Neural progenitor cell (in vitro differentiated cells): ENCODE results near the gene SP140L. TPM values are rescaled to one million over a fixed set of nuclear protein-coding genes. Genes with fewer than 3 reads are reported as not detected.

Experiments
- DNase-seq: peaks from one replicate; pipeline ENCODE4 v3.0.0-alpha.2; 2016; ENCODE audit warnings: low spot score
- H2AFZ ChIP-seq: fragments of 200-600 bp; sonication (generic); replicated peaks from 2 replicates; pipeline ENCODE4 v1.6.1; 2016; ENCODE audit warnings: antibody characterized with exemption
- H3F3A ChIP-seq: fragments of 200-600 bp; sonication (generic); 2 replicates; pipeline ENCODE4 v1.6.1; 2016; ENCODE audit warnings: antibody characterized with exemption, low read depth
- H3K27ac ChIP-seq: fragments of 200-600 bp; sonication (generic); 2 replicates; pipeline ENCODE4 v1.5.1; 2016; ENCODE audit warnings: mild to moderate bottlenecking
- H3K27me3 ChIP-seq: fragments of 200-600 bp; sonication (generic); 2 replicates; pipeline ENCODE4 v1.6.1; 2016; ENCODE audit warnings: mild to moderate bottlenecking, moderate library complexity
- H3K36me3 ChIP-seq: fragments of 200-600 bp; sonication (generic); 2 replicates; pipeline ENCODE4 v1.5.1; 2016
- H3K4me1 ChIP-seq: fragments of 200-600 bp; sonication (generic); 2 replicates; pipeline ENCODE4 v1.6.1; 2016; ENCODE audit warnings: mixed run types
- H3K4me2 ChIP-seq: fragments of 200-600 bp; sonication (generic); 2 replicates; pipeline ENCODE4 v1.6.1; 2016
- H3K4me3 ChIP-seq: fragments of 200-600 bp; sonication (generic); 2 replicates; pipeline ENCODE4 v1.5.1; 2016
- H3K79me2 ChIP-seq: fragments of 200-600 bp; sonication (generic); 2 replicates; pipeline ENCODE4 v1.6.1; 2016; ENCODE audit warnings: low read depth
- H3K9ac ChIP-seq: fragments of 200-600 bp; sonication (generic); 2 replicates; pipeline ENCODE4 v1.6.1; 2016
- H3K9me3 ChIP-seq: fragments of 200-600 bp; sonication (generic); 2 replicates; pipeline ENCODE4 v1.5.1; 2016; ENCODE audit warnings: low read depth
- H4K20me1 ChIP-seq: fragments of 200-600 bp; sonication (generic); 2 replicates; pipeline ENCODE4 v1.6.1; 2016; ENCODE audit warnings: low read depth
- H3K27ac Mint-ChIP-seq: 3 replicates; pipeline ENCODE4 v1.8.0; 2021; ENCODE audit warnings: mixed read lengths
- H3K27me3 Mint-ChIP-seq: 2 replicates; pipeline ENCODE4 v1.8.0; 2022; ENCODE audit warnings: low read depth, mild to moderate bottlenecking, inconsistent platforms, moderate library complexity, mixed read lengths; ENCODE audit not compliant: insufficient read depth
- H3K36me3 Mint-ChIP-seq: 3 replicates; pipeline ENCODE4 v1.8.0; 2021; ENCODE audit warnings: mixed read lengths
- H3K4me1 Mint-ChIP-seq: 3 replicates; pipeline ENCODE4 v1.8.0; 2021; ENCODE audit warnings: mixed read lengths
- H3K4me3 Mint-ChIP-seq: 3 replicates; pipeline ENCODE4 v1.8.0; 2021; ENCODE audit warnings: mild to moderate bottlenecking, moderate library complexity, mixed read lengths
- H3K9me3 Mint-ChIP-seq: 3 replicates; pipeline ENCODE4 v1.8.0; 2020; ENCODE audit warnings: mixed read lengths
- EZH2 ChIP-seq: fragments of 200-600 bp; sonication (generic); IDR thresholded peaks from 2 replicates; pipeline ENCODE4 v1.6.1; 2017; ENCODE audit warnings: antibody characterized with exemption, mild to moderate bottlenecking, moderate library complexity
- EZH2phosphoT487 ChIP-seq: fragments of 200-600 bp; sonication (generic); IDR thresholded peaks from 2 replicates; pipeline ENCODE4 v1.6.1; 2017; ENCODE audit warnings: antibody characterized with exemption
- total RNA-seq: library from RNA; depleted of rRNA; stranded (reverse); fragments of >200 nt; gene quantifications from 2 replicates; pipeline ENCODE4 v1.2.3, GENCODE V29; 2015; ENCODE audit warnings: low replicate concordance
- TF ChIP-seq, protein P1 (sequence below): fragments of 200-600 bp; sonication (generic); IDR thresholded peaks from 2 replicates; pipeline ENCODE4 v1.5.1; 2017; ENCODE audit warnings: antibody characterized with exemption, mild to moderate bottlenecking

SP140L gene
- total RNA-seq, 1 donor from 2014 or later, result 2.0 TPM

- Histone ChIP-seq H3K4me3 (no peak overlapping the region), H3K4me2 (no peak overlapping the region), H3K36me3 (no peaks in the 10 kb centered on the region), H2AFZ (no peak overlapping the region), H3F3A (no peaks in the 10 kb centered on the region), H3K27me3 (peaks cover 38% of the 10 kb centered on the region), H3K79me2 (no peaks in the 10 kb centered on the region), H3K4me1 (no peaks in the 10 kb centered on the region), H3K9me3 (no peaks in the 10 kb centered on the region), H4K20me1 (no peaks in the 10 kb centered on the region), H3K27ac (no peak overlapping the region), H3K9ac (no peak overlapping the region)
- Mint-ChIP-seq H3K9me3 (no peaks in the 10 kb centered on the region), H3K4me1 (peaks cover 3% of the 10 kb centered on the region), H3K4me3 (no peak overlapping the region), H3K36me3 (no peaks in the 10 kb centered on the region), H3K27ac (no peak overlapping the region), H3K27me3 (peaks cover 25% of the 10 kb centered on the region)
- no peak for DNase-seq
- no peak for TF ChIP-seq EZH2phosphoT487
- TF ChIP-seq, protein P1, sequence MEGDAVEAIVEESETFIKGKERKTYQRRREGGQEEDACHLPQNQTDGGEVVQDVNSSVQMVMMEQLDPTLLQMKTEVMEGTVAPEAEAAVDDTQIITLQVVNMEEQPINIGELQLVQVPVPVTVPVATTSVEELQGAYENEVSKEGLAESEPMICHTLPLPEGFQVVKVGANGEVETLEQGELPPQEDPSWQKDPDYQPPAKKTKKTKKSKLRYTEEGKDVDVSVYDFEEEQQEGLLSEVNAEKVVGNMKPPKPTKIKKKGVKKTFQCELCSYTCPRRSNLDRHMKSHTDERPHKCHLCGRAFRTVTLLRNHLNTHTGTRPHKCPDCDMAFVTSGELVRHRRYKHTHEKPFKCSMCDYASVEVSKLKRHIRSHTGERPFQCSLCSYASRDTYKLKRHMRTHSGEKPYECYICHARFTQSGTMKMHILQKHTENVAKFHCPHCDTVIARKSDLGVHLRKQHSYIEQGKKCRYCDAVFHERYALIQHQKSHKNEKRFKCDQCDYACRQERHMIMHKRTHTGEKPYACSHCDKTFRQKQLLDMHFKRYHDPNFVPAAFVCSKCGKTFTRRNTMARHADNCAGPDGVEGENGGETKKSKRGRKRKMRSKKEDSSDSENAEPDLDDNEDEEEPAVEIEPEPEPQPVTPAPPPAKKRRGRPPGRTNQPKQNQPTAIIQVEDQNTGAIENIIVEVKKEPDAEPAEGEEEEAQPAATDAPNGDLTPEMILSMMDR, result no peak
- no peak for TF ChIP-seq EZH2
Measured at GRCh38 chr2:230413479-230413878, 86.5 kb downstream of the SP140L start.

DNA sequence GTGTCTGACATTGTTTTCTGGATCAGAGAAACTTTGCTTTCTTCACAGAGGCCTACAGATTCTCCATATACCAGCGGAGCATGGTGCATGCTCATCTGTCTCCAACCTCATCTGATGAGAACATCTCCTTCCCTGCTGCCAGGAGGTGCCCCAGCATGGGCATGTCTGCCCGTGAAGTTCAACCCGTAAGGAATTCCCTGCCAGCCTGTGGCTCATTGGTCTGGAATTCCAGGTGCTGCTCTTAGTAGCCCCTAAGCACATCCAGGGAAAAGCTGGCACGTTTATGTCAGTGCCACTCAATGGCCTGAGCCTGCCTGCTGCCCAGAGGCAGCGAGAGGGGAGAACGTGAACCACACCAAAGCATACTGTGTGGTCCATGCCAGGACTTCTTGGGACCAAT is 87.3 kb downstream of the SP140L start:
- TF ChIP-seq, protein P1, result no peak
- TF ChIP-seq EZH2phosphoT487 (no peak), EZH2 (no peak)
- Mint-ChIP-seq H3K27me3 (peaks cover 22% of the 10 kb centered on the region), H3K36me3 (no peaks in the 10 kb centered on the region), H3K4me3 (no peak overlapping the region), H3K9me3 (no peaks in the 10 kb centered on the region), H3K27ac (no peak overlapping the region), H3K4me1 (peaks cover 3% of the 10 kb centered on the region)
- Histone ChIP-seq H3K79me2 (no peaks in the 10 kb centered on the region), H3K4me3 (no peak overlapping the region), H3K27ac (no peak overlapping the region), H3K9me3 (no peaks in the 10 kb centered on the region), H4K20me1 (no peaks in the 10 kb centered on the region), H3K4me2 (no peak overlapping the region), H3K27me3 (peaks cover 38% of the 10 kb centered on the region), H3K9ac (no peak overlapping the region), H3K4me1 (no peaks in the 10 kb centered on the region), H3K36me3 (no peaks in the 10 kb centered on the region), H3F3A (no peaks in the 10 kb centered on the region), H2AFZ (no peak overlapping the region)
- DNase-seq, result no peak

DNA sequence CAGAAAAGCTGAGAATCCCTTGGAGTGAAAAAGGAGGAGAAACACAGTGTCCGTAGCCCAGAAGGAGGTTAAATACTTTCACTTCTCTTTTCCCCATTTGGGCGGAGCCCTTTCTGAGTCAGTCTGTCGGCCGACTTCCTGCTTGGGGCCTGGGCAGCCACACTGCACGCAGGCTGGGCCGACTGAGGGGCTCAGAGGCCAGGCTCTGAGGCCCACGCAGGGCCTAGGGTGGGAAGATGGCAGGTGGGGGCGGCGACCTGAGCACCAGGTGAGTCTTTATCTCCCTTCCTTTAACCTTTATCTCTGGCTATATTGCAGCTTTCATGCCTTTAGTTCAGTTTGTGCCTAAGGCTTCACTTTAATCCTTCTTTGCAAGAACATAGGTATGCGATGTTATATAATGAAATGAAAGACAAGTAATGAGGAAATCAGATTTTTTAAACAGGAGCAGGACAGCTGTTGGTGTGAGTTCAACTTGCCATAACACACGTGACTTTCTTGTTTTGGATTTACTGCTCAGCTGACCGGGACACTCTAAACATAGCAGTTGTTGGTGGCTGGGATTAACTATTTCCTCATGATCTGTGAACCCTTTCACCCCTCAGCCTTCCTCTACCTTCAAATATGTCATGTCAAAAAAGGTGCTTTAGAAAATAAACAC is 89.2 kb downstream of the SP140L start, which contains the start of gene SP100:
SP100 (plus strand) TSS at position 141 of the 661 bp plus-strand sequence; CDS start at position 237, 96 bp downstream.
- Histone ChIP-seq H3K27me3 (peaks cover 22% of the 10 kb centered on the region), H3K79me2 (no peaks in the 10 kb centered on the region), H3K27ac (no peak within 1 kb of the TSS), H3K4me2 (no peak within 1 kb of the TSS), H3K9ac (no peak within 1 kb of the TSS), H2AFZ (peak within 1 kb of the TSS; percentile 81), H3F3A (no peaks in the 10 kb centered on the region), H3K36me3 (no peaks in the 10 kb centered on the region), H3K4me1 (no peaks in the 10 kb centered on the region), H4K20me1 (no peaks in the 10 kb centered on the region), H3K9me3 (no peaks in the 10 kb centered on the region), H3K4me3 (no peak within 1 kb of the TSS)
- no peak for DNase-seq
- Mint-ChIP-seq H3K27ac (no peak within 1 kb of the TSS), H3K36me3 (no peaks in the 10 kb centered on the region), H3K4me1 (peaks cover 3% of the 10 kb centered on the region), H3K9me3 (no peaks in the 10 kb centered on the region), H3K27me3 (peaks cover 17% of the 10 kb centered on the region), H3K4me3 (no peak within 1 kb of the TSS)
- TF ChIP-seq, protein P1, result no peak
- TF ChIP-seq EZH2, result no peak
- TF ChIP-seq EZH2phosphoT487, result no peak
